Measurements from ENCODE around the gene SPATA2L. TPM values are rescaled to one million over a fixed set of nuclear protein-coding genes. Genes with fewer than 3 reads are reported as not detected.

The SPATA2L gene
- total RNA-seq, 1 donor from 2014 or later = 6.0 TPM

DNA sequence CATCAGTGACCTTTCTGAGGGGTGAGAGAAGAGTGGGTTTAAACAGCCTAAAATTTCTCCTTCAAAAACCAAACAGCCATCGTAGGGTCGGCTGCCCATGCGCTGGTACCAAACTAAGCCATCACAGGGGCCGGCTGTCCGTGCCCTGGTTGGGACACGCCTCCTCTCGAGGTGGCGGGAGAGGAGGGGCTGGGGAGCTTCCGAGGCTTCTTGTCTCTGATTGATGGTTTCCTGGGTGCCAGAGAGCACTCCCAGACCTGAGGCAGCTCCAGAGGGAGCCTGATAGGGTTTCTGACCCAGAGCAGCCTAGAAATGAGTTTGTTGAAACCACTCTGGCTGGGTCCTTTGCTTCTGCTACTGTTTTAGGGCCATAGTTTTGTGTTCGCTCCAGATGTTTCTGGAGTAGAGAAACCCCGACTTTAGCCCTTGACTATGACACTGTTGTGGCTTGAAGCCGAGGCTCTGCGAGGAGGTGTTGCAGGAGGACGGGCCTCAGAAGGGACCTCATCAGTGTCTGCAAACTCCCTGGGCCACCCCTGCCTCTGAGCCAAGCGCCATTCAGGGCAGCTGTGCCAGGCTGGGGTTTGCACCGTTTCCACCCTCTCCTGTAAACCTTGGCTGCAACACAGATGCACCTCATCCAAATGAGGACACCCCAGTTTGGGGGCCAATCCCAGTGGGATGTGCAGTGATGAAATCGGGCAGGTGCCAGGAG lies 26.1 kb upstream of the SPATA2L start:
- ATAC-seq = no peak

DNA sequence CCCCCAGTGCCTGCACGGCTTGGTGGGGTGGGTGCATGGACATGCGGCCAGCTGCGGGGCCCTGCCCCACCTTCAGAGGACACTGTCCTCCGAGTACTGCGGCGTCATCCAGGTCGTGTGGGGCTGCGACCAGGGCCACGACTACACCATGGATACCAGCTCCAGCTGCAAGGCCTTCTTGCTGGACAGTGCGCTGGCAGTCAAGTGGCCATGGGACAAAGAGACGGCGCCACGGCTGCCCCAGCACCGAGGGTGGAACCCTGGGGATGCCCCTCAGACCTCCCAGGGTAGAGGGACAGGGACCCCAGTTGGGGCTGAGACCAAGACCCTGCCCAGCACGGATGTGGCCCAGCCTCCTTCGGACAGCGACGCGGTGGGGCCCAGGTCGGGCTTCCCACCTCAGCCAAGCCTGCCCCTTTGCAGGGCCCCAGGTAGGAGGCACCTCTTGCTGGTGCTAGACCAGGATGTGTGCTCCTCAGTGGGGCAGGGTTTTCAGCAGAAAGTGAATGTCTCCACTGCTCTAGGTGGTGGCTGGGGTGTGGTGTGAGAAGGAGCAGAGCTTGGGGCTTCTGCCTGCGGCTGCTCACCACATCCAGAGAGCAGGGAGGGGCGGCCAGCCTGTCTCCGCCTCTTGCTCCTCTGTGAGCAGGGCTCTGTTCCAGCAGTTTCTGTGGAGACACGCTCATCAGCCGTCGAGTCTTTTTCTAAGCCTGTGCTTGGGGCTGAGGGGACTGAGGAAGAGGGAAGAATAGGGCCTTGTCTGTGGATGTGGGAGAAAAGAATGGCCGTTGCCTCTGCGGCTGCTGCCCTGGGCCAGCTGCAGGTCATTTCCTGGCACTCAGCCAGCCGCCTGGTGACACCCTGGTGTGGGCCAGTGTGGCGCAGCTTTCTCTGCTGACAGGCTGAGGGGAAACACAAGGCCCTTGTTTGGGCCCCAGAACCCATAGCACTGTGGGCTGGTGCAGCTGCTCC lies 22.1 kb upstream of the SPATA2L start:
- peak; percentile 44 for ATAC-seq

DNA sequence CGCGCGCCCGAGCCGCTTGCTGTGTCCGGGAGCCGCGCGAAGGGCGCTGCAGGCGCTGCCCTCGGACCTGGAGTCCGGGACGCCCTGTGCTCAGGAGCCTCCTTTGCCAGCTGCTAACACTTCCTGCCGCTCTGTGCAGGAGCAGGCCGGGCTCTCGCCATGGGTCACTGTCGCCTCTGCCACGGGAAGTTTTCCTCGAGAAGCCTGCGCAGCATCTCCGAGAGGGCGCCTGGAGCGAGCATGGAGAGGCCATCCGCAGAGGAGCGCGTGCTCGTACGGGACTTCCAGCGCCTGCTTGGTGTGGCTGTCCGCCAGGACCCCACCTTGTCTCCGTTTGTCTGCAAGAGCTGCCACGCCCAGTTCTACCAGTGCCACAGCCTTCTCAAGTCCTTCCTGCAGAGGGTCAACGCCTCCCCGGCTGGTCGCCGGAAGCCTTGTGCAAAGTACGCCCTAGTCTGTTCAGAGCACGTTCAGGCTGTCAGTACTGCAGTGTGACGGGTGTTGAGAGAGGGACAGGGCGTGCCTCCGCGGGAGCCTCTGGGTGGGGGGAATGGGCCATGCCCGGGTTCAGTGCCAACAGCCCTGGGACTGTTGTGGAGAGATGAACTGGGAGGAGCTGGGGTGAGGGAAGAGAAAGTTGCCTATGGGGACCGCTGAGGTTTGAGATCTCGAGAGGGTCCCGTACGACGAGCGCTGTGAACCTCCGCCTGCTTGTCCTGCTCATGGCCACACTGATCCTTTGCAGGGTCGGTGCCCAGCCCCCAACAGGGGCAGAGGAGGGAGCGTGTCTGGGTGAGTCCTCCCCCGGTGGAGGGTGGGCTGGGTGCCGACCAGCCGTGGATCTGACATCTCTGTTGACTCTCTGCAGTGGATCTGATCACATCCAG lies 21.1 kb upstream of the SPATA2L start:
- peak; percentile 75 for ATAC-seq

DNA sequence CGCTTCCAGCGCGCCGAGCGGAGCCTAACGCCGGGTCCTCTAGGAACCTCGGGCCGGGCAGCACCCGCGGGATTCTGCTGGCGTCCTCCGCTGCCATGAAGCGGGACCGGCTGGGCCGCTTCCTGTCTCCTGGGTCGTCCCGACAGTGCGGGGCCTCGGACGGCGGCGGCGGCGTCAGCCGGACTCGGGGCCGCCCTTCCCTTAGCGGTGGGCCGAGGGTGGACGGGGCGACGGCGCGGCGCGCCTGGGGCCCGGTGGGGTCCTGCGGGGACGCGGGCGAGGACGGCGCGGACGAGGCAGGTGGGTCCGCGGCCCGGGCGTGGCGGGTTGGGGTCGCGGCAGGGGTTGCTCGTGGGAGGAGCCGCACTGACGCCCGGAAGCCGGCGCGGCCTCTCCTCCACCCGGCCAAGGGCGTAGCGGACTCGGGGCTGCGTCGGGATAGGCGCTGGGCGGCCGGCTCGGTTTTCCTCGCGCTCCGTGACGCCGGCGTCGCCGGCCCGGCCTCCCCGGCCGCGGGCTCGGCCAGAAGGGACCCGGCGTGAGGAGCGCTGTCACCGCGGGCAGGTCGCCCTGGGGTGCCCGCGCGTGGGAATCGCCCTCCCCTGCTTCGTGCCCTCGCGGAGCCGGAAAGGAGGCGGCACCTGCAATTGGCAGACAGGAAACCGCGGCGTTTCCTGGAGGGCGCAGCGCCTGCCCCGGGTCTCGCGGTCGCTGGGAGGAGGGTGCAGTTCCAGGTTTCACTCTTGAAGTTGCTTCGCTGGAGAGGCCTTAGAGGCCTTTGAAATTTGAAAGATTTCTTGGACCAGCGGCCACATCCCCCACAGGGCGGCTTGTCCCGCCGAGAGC lies 20.3 kb upstream of the SPATA2L start:
- peak; percentile 20 for ATAC-seq

DNA sequence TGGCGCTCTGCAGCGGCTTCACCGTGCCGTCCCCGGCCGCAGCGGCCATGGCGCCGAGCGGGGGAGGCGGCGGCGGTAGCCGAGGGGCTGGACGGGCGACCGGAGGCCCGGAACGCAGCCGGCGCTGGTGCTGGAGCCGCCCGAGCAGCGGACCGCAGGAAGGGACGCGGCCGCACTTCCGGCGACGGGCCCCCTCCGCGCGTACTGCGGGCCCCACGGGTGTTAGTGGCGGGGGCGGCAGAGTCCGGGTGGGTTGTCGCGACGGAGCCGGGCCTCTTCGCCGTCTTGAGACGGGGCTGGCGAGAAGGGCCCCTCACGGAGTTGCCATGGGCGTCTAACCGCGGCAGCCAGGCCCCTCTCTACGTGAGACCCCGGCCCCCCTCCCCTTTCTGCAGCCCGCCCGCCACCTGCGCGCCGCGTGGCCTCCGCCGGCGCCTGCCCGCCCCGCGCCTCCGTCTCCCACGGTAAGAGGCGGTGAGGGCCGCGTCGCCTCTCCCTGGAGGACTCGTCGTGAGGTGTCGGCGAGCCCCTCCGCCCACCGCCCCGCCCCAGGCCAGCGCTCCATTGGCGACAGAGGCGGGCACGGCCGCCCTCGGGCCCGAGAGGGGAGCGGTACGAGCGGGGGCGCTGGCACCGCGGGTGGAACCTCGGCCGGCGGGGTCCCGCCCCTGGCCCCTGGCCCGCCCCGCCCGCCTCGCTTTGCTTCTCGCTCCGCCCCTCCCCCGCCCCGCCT lies 19.5 kb upstream of the SPATA2L start, which contains the start of the genes VPS9D1 and ZNF276:
Gene VPS9D1, minus strand, starts transcription at position 86 of the 733 bp plus-strand sequence. Its CDS starts 37 bp downstream, at position 49.
Gene ZNF276, plus strand, starts transcription at position 725 of the 733 bp plus-strand sequence. CDS start 104 bp downstream, outside the sequence.
- peak; percentile 60 for ATAC-seq

DNA sequence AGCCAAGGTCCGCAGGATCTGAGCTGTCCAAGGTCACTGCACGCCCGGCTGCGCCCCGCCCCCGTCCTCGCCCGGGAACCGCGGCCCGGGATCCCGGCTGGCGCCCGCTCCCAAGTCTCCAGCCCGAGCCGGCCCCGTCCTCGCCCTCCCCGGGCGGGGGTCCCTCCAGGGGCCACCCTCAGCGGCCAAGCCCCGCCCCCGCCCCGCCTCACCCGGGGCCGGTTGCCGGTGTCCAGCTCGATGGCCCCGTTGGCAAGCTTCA lies 19.0 kb upstream of the SPATA2L start:
- peak; percentile 0 for ATAC-seq

DNA sequence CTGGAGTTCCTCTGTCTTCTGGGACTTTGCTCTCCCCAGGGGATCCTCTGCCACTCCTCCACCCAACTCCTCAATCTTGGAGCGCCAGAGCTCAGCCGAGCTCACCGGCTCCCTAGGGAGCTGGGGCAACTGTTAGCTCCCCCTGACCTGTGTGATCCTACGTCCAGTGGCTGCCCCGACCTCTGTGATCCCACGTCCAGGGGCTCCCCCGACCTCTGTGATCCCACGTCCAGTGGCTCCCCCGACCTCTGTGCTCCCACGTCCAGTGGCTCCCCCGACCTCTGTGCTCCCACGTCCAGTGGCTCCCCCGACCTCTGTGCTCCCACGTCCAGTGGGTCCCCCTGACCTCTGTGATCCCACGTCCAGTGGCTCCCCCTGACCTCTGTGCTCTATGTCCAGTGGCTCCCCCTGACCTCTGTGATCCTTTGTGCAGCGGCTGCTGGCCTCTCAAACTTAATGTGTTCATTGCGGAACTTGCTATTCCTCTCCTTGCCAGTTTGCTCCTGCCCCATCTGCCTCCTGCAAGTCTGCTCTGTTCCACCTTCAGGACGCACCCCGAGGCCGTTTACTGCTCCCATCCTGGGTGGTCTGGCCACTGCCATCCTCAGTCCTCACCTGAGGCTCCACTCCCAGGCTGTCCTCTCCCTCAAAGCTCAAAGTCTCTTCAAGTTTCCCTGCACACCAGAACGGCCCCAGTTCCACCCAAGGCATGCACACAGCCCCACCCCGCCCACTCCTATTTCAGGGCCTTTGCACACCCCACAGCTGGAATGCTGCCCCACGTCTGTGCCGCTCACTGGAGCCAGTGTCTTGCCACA lies 16.4 kb upstream of the SPATA2L start:
- no peak for ATAC-seq

DNA sequence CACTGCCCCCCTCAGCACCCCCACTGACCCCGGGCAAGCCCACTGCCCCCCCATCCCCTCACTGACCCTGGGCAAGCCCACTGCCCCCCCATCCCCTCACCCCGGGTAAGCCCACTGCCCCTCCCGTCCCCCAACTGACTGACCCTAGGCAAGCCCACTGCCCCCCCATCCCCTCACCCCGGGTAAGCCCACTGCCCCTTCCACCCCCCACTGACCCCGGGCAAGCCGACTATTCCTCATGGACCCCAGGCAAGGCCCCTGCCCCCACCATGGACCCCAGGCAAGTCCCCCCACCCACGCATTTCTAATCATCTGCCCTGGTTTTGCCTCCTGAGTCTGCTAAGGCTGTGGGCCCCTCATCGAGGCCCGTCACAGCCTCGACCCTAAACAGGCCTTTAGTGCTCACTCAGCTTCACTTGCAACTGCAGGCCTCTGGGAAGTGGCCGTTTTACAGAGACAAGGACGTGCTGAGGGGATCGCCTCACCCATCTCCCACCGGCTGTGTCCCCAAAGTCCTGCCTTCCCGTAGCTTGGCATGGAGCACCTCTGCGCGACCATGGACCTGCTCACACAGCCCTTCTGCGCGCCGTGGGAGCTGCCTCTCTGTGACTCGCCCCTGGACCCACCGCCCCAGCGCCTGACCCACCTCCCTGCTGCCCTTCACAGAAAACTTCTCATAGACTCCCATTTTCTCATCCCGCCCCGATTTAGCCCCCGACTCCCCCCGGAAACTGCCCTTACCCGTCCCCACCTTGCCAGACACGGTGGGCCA lies 15.6 kb upstream of the SPATA2L start:
- ATAC-seq = no peak

DNA sequence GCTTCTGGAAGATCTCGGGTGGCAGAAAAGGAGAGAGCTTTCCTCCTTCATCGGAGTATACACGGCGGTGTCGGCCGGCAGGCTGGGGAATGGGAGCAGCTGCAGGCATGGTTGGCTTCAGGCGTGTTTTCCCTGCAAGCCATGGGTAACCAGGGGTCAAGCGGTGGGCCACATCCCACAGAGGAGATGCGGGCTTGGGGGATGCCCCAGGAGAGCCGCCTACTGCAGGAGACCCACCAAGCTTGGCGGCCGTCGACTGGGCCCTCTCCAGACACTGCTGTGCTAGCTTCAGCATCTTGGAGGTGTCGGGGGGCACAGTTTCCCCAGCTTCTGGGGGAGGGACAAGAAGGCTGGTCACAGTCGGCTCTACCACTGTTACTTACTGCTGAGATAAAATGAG lies 15.0 kb upstream of the SPATA2L start:
- ATAC-seq = no peak

DNA sequence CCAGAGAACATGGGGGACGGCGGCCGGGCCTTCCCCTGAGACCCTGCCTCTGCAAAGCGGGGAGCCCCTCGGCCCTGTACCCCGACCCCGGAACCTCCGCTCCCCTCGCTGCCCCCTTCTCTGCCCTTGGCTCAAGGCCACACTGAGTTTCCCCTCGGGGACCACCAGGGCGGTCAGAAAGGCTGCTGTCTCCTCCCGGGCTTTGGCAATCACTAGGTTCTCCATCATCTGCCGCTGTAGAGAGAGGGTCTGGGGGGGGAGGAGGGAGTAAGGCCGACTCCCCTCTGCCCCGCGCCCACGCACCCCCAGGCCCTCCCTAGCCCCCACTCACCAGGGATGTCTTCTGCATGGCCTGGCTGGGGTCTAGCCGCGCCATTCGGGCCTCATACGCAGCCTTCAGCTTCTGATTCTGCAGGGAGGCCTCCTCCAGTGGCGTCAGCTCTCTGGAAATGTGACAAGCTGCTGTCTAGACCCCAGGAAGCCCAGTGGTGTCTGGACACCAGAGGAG lies 10.8 kb upstream of the SPATA2L start:
- peak; percentile 1 for ATAC-seq

DNA sequence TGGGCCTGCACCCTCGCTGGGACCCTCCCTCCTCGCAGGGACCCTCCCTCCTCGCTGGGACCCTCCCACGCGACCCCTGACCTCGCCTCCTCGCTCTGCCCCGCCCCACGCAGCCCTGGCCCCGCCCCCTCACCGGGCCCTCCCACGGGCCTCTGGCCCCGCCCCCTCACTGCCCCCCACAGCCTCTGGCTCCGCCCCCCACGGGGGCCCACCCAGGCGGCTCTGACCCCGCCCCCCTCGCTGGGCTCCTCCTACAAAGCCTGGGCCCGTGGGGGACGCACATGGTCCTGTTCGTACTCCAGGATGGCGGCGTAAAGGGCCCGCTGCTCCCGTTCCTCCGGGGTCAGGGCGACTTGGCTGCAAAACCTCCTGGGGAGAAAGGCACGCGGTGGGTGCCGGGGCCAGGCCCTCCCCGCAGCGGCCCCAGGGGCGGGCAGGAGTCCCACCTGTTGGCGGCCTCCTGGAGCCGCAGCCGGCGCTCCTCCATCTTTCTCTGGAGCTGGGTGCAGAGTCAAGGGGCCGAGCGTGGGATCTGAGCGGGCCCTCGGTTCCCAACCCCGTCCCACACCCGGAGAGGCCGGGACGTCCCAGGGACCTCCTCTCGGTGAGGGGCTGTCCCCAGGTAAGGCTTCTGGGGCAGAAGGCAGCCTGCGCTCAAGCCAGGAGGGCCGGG lies 10.2 kb upstream of the SPATA2L start:
- peak; percentile 75 for ATAC-seq

DNA sequence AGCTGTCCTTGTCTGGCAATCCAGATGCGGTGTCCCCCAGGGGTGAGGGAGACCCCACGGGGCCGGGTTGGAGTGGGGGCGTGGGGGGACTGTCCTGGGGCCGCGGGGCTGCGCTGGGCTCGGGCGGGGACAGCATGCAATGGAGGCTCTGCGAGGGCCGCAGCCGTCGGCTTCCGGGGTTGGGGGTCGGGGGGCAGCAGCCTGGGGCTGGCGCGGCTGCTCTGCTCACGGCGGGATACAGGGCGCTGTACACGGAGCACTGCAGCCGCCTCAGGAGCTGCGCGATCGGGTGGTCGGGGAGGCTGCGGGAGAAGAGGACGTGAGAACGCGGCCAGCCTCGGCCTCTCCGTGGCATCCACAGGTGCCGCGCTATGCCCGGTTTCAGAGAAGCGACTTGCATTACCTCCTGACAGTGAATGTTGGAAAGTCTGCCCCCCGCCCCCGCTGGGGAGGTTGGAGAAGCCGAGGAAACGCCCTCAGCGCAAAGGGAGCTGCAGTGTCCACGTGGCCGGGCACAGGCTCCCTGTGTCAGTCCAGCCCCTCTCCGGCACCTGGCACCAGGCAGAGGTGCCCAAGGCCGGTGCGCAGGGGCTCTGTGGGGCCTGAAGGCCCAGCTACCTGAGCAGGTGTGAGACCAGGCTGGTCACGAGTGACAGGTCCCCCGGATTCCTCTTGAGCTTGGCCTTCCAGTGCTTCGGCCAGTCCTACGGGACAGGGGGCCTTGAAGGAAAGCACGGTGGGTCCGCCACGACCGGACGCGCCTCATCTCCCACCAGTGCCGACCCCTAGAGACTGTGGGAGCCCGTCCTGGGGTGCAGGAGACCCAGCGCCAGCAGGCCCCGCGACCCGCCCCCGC lies 9.4 kb upstream of the SPATA2L start:
- ATAC-seq = peak; percentile 0

DNA sequence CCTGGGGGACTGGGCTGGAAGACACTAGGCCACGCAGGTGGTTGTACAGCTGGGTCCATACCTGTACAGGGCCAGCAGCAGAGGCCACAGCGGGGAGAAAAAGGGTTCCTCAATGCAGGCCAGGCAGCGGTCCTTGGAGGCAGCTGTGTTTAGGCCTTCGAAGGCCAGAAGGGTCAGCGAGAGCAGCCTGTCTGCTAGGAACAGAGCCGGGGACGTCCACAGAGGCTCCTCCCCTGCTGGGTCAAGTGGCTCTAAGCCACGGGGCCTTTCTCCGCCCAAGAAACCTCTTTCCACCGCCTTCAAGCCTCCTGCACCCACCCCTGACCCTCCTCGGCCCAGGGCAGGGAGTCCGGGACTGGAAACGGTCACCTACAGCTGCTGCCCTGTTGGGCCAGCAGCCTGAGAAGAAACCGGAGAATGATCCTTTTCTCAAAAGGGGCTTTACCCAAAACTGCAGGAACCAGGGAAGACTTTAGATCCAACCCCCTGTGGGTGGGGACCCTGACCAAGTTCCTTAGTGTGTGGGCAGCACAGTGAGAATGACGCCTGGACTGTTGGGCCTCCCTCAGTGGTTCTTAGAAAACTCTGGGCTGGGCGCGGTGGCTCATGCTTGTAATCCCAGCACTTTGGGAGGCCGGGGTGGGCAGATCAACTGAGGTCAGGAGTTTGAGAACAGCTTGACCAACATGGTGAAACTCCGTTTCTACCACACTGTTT lies 8.4 kb upstream of the SPATA2L start:
- no peak for ATAC-seq

DNA sequence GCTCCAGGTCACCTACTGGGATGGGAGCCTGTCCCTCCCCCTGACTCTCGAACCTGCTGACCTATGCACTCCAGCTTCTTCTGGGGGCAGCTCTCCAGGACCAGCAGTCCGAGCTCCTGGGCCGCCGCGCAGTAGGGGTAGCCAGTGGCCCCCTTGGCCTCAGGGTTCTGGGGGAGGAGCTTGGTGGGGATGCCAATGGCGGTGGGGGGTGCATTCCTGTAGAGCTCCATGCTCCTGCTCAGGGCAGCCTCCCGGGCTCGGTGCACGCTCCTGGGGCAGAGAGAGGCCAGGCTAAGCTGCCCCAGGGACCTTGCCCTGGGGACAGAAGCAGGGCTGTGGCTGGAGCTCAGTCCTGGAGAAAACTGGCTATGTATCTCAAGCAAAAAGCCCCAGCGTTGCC lies 7.7 kb upstream of the SPATA2L start:
- no peak for ATAC-seq

DNA sequence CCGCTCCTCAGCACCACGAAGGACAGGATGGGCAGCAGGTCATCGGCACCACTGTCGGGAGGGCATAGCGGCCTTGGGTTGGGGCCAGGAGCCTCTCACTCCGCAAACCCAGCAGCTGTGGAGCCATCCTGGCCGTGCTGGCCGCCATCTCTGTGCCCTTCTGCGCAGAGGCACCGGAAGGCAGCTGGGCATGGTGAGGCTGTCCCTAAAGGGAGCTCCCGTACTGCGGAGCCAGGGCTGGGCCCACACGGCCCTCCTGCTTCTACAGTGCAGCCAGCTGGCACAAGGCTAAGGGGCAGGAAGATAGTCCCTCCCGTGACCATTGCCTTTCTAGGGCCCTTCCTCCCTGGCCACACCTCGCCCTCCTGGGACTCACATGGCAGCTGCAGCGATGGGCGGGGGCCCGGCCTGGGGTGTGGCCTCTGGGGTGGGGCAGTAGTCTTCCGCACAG lies 7.0 kb upstream of the SPATA2L start:
- ATAC-seq = no peak

DNA sequence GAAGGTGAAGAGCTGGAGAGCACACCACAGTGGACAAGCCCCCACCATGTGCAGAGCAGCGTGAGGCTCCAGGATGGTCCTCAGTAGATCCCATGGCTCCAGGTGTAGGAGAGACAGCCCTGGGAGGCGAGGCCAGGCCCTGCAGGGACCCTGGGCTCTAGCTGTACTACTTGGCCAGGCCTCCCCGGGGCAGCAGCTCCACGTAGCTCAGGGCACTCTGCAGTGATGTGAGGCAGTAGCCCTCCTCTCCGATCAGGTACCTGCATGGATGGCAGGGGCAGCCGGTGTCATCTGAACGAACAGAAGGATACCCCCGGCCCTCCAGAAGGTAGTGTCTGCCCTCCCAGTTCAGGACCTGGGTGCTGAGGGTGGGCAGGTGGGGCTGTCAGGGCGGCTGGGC lies 6.2 kb upstream of the SPATA2L start:
- ATAC-seq = no peak

All from esophagus mucosa (tissue), 1 donor.